ENCODE measurements around the gene IFNL2. TPM values are rescaled to one million over a fixed set of nuclear protein-coding genes. Genes with fewer than 3 reads are reported as not detected.
"Not testable (repeated sequence)": the region's sequence is repeated elsewhere in the genome, so short reads cannot be mapped to it uniquely, and the experiment has no call there.

The IFNL2 gene
- total RNA-seq, 1 donor from 2014 or later: not detected

DNA sequence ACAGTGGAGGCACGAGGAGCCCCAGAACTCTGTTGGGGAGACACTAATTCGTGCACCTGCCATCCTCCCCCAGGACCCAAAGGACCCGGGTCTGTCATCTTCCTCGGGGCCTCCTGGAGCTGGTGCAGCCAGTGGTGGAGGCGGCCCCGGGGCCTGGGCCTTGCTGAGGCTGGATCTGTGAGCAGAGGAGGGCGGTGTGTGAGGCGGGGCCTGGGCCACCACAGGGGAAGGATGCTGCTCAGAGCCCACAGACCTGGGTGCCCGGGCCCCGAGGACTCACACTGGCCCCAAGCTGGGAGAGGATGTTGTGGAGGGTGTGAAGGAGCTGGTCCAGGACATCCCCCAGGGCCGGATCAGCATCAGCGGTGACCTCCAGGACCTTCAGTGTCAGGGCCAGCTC is 31.7 kb upstream of the IFNL2 start:
- no peak overlapping the region for H3K27ac Mint-ChIP-seq
- H3K4me3 Mint-ChIP-seq (ENCODE audit: low read depth): no peak overlapping the region
- no peak for TF ChIP-seq CTCF (IDR thresholded peaks at IDR 0.05; ENCODE audit: unreplicated experiment)
- no peaks in the 10 kb centered on the region for H3K36me3 Mint-ChIP-seq (ENCODE audit: insufficient read depth)
- no peaks in the 10 kb centered on the region for H3K9me3 Mint-ChIP-seq (ENCODE audit: low read depth)
- peaks cover 59% of the 10 kb centered on the region for H3K27me3 Mint-ChIP-seq
- no peak for DNase-seq (ENCODE audit: low spot score, unreplicated experiment)
- H3K4me1 Mint-ChIP-seq (ENCODE audit: low read depth): no peaks in the 10 kb centered on the region

GRCh38 chr19:39237200-39238184 is 30.7 kb upstream of the IFNL2 start:
- DNase-seq (ENCODE audit: low spot score, unreplicated experiment): no peak
- Mint-ChIP-seq H3K36me3 (ENCODE audit: insufficient read depth) (no peaks in the 10 kb centered on the region), H3K4me3 (ENCODE audit: low read depth) (no peak overlapping the region), H3K27me3 (peaks cover 55% of the 10 kb centered on the region), H3K9me3 (ENCODE audit: low read depth) (no peaks in the 10 kb centered on the region), H3K27ac (no peak overlapping the region), H3K4me1 (ENCODE audit: low read depth) (no peaks in the 10 kb centered on the region)
- TF ChIP-seq CTCF (IDR thresholded peaks at IDR 0.05; ENCODE audit: unreplicated experiment): no peak

DNA sequence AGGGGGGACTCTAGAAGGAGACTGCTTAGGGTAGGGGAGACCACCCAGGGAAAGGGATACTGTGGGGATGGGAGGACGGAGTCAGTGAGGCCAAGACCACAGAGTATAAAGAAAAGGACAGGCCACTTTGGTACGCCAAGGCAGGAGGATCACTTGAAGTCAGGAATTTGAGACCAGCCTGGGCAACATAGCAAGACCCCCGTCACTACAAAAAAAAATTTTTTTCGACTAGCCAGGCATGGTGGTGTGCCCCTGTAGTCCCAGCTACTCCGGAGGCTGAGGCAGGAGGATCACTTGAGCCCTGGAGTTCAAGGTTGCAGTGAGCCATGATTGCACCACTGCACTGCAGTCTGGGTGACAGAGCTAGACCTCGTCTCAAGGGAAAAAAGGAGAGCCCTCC is 30.0 kb upstream of the IFNL2 start:
- Mint-ChIP-seq H3K4me3 (ENCODE audit: low read depth) (no peak overlapping the region), H3K27ac (no peak overlapping the region), H3K4me1 (ENCODE audit: low read depth) (no peaks in the 10 kb centered on the region), H3K27me3 (peaks cover 53% of the 10 kb centered on the region), H3K9me3 (ENCODE audit: low read depth) (no peaks in the 10 kb centered on the region), H3K36me3 (ENCODE audit: insufficient read depth) (no peaks in the 10 kb centered on the region)
- DNase-seq (ENCODE audit: low spot score, unreplicated experiment): no peak
- no peak for TF ChIP-seq CTCF (IDR thresholded peaks at IDR 0.05; ENCODE audit: unreplicated experiment)

DNA sequence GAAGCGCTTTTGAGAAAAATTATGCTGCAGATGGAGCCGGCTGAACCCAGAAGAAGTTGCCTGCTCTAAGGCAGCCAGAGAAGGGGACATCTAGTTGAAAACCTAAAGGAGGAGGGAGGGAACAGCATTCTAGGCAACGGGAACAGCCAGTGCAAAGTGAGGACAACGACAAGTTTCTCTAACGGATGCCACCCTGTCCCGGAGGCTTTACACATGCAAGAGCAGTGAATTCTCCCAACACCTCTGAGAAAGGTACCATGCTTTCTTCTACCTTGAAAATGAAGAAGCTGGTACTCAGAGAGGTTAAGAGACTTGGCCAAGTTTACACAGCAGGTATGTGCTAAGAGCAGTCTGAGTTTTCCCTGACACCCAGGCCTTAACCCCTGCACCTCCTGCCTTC is 29.3 kb upstream of the IFNL2 start:
- Mint-ChIP-seq H3K36me3 (ENCODE audit: insufficient read depth) (no peaks in the 10 kb centered on the region), H3K27me3 (peaks cover 54% of the 10 kb centered on the region)

DNA sequence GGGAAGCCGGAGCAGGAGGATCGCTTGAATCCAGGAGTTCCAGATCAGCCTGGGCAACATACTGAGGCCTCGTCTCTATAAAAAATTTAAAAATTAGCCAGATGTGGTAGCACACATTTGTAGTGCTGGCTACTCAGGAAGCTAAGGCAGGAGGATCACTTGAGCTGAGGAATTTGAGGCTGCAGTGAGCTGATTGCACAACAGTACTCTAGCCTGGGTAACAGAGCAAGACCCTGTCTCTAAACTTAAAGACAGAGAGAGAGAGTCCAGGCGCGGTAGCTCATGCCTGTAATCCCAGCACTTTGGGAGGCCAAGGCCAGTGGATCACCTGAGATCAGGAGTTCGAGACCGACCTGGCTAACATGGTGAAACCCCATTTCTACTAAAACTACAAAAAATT is 27.8 kb upstream of the IFNL2 start:
- Mint-ChIP-seq H3K9me3 (ENCODE audit: low read depth) (no peaks in the 10 kb centered on the region), H3K27ac (no peak overlapping the region), H3K4me1 (ENCODE audit: low read depth) (no peaks in the 10 kb centered on the region), H3K27me3 (peaks cover 52% of the 10 kb centered on the region), H3K36me3 (ENCODE audit: insufficient read depth) (no peaks in the 10 kb centered on the region), H3K4me3 (ENCODE audit: low read depth) (no peak overlapping the region)
- DNase-seq (ENCODE audit: low spot score, unreplicated experiment): no peak
- TF ChIP-seq CTCF (IDR thresholded peaks at IDR 0.05; ENCODE audit: unreplicated experiment): no peak

More for the DNA sequence above, 29.3 kb upstream of the IFNL2 start:
- Mint-ChIP-seq H3K9me3 (ENCODE audit: low read depth) (no peaks in the 10 kb centered on the region), H3K27ac (no peak overlapping the region), H3K4me1 (ENCODE audit: low read depth) (no peaks in the 10 kb centered on the region), H3K4me3 (ENCODE audit: low read depth) (no peak overlapping the region)
- TF ChIP-seq CTCF (IDR thresholded peaks at IDR 0.05; ENCODE audit: unreplicated experiment): no peak
- DNase-seq (ENCODE audit: low spot score, unreplicated experiment): no peak

DNA sequence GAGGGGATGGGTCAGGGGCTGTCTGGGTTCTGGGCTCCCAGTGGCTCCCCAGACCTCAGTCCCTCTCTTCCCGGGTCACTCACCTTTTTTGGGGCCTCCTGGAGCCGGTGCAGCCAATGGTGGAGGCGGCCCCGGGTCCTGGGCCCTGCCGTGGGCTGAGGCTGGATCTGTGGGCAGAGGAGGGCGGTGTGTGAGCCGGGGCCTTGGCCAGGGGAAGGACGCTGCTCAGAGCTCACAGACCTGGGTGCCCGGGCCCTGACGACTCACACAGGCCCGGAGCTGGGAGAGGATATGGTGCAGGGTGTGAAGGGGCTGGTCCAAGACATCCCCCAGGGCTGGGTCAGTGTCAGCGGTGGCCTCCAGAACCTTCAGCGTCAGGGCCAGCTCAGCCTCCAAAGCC is 24.5 kb upstream of the IFNL2 start:
- H3K4me1 Mint-ChIP-seq (ENCODE audit: low read depth); H3K27ac Mint-ChIP-seq; H3K4me3 Mint-ChIP-seq (ENCODE audit: low read depth); H3K9me3 Mint-ChIP-seq (ENCODE audit: low read depth); H3K36me3 Mint-ChIP-seq (ENCODE audit: insufficient read depth); DNase-seq (ENCODE audit: low spot score, unreplicated experiment): not testable (repeated sequence)
- H3K27me3 Mint-ChIP-seq: peaks cover 49% of the 10 kb centered on the region

DNA sequence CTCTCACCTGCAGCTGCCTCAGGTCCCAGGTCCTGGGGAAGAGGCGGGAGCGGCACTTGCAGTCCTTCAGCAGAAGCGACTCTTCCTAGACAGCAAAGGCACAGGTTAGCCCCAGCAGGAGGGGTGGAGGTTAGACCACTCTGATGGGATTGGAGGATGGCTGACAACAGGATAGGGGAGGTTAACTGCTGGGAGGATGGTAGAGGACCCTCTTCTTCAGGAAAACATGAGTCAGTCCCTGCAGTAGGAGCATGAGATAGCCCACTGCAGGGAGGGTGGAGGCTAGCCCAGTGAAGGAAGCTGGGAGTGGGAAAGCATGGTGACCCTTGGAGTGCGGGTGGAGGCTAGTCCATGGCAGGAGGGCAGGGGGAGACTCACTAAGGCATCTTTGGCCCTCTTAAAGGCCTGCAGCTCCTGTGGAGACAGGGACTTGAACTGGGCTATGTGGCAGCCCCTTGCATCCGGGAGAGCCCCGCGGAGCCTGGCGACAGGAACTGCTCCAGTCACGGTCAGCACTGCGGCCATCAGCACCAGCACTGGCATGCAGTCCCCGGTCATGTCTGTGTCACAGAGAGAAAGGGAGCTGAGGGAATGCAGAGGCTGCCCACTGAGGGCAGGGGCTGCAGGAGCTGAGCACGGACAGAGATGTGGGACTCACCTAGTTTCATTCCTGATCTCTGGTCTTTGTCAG is 23.6 kb upstream of the IFNL2 start, which contains the start of gene IFNL3:
Gene IFNL3 (minus strand): TSS at position 597 of the 691 bp plus-strand sequence. CDS start 39 bp downstream, at position 558.
- not testable (repeated sequence) for H3K27ac Mint-ChIP-seq; H3K9me3 Mint-ChIP-seq (ENCODE audit: low read depth); H3K36me3 Mint-ChIP-seq (ENCODE audit: insufficient read depth); H3K4me3 Mint-ChIP-seq (ENCODE audit: low read depth); DNase-seq (ENCODE audit: low spot score, unreplicated experiment); H3K4me1 Mint-ChIP-seq (ENCODE audit: low read depth)
- peaks cover 55% of the 10 kb centered on the region for H3K27me3 Mint-ChIP-seq

GRCh38 chr19:39245166-39245565 is 23.0 kb upstream of the IFNL2 start:
- H3K27ac Mint-ChIP-seq; H3K4me3 Mint-ChIP-seq (ENCODE audit: low read depth); H3K4me1 Mint-ChIP-seq (ENCODE audit: low read depth); DNase-seq (ENCODE audit: low spot score, unreplicated experiment); H3K9me3 Mint-ChIP-seq (ENCODE audit: low read depth); H3K36me3 Mint-ChIP-seq (ENCODE audit: insufficient read depth): not testable (repeated sequence)
- peaks cover 54% of the 10 kb centered on the region for H3K27me3 Mint-ChIP-seq
